Smooth muscle cell of trachea (primary cell): Measurements from ENCODE around the gene P2RX5. TPM values are rescaled to one million over a fixed set of nuclear protein-coding genes. Genes with fewer than 3 reads are reported as not detected.

Source experiments
- total RNA-seq: library from RNA; depleted of rRNA; stranded (reverse); fragments of >200 nt; gene quantifications from 2 replicates; pipeline ENCODE4 v1.2.1, GENCODE V29; 2014

P2RX5 gene, protein sequence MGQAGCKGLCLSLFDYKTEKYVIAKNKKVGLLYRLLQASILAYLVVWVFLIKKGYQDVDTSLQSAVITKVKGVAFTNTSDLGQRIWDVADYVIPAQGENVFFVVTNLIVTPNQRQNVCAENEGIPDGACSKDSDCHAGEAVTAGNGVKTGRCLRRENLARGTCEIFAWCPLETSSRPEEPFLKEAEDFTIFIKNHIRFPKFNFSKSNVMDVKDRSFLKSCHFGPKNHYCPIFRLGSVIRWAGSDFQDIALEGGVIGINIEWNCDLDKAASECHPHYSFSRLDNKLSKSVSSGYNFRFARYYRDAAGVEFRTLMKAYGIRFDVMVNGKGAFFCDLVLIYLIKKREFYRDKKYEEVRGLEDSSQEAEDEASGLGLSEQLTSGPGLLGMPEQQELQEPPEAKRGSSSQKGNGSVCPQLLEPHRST
- total RNA-seq, result 0.87 and 4.1 TPM in 2 replicates

DNA sequence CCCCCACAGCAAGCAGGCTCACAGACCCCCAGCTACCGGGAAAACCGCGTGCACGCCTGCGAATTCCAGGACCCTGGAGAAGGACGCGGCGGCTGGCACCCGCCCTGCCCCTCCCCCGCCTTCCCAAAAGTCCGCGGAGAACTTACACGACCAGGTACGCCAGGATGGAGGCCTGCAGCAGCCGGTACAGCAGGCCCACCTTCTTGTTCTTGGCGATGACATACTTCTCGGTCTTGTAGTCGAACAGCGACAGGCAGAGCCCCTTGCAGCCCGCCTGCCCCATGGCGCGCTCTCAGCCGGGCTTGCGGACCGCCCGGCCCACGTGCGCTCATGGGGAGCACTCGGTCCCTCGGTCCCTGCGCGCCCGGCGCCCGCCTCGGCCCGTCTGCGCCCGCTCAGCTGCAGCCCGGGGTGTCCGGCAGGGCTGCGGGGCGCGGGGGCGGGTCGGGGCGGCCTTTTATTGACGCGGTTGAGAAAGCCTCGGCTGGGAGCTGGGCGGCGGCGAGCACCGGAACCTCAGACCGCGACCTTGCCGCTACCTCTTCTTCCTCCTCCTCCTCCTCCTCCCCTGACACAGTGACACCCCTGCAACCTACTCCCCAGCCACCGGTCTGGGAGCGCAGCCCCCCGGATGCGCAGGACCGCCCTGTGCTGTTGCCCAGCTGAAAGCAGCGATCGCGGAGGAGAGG lies at the start of gene P2RX5:
P2RX5 (minus strand) TSS at position 433 of the 689 bp plus-strand sequence; CDS start at position 283, 150 bp downstream.

DNA sequence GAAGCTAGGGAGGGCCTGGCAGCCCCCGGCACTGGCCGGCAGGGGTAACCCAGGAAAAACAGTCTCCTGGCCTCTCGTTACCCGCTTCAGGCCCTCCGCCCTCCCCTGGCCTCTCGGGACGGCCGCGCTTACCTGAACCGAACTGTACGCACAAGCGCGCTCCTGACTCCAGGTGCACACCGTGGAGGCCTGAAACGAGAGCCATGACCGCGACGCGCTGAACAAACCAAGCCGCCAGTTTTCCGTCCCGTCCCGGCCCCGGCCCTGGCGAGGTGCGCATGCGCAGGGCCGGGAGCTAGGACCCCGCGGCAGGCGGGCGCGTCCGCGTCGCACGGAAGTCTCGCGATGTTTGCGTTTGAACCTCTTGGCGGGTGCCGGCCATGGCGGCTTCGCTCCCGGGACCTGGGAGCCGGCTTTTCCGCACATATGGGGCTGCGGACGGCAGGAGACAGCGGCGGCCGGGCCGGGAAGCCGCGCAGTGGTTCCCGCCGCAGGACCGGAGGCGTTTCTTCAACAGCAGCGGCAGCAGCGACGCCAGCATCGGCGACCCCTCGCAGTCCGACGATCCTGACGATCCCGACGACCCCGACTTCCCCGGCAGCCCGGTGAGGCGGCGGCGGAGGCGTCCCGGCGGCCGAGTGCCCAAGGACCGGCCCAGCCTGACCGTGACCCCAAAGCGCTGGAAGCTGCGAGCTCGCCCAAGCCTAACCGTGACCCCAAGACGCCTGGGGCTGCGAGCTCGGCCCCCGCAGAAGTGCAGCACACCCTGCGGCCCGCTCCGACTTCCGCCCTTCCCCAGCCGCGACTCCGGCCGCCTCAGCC lies 27.8 kb upstream of the P2RX5 start, which contains the start of gene HASPIN:
HASPIN (plus strand) TSS at position 348 of the 822 bp plus-strand sequence; CDS start at position 381, 33 bp downstream.

DNA sequence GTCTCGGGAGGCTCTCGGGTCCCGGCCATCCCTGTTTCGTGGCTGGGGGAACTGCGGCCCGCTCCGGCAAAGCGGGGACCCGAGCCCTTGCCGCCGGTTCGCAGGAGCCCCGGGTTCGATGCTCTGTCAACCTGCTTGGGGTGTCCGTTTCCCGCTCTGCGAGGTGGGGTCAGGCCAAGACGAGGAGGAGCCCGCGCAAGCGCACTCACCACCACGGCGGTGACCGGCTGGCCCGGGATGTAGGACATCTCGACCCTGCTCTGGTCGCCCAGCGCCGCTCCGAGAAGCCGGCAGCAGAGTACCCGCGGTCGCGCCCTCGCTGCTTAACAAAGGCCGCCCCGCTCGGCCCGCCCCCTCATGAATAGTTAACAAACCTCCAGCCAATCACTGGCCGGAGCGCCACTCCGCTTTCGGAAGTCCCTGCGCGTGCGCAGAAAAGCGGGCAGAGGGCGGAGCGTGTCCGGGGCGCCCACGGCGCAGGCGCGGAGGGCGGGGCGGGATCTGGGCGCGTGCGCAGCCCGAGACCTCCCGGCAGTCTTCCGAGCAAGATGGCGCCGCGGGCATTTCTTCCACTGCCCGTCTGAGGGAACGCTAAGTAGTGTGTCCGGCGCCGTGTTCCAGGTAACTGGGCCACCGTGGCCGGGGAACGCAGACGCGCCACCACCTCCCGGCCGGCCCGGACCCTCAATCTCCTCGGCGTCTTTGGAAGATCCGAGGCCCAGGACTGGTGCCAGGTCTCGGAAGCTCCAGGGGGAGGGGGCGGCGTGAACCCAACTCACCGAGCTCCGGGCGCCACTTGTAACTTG lies 27.5 kb downstream of the P2RX5 start, which contains the start of the genes EMC6 and TAX1BP3:
EMC6 (plus strand) TSS at position 534 of the 806 bp plus-strand sequence. CDS start 335 bp downstream, outside the sequence.
TAX1BP3 (minus strand) TSS at position 300 of the 806 bp plus-strand sequence; CDS start at position 248, 52 bp downstream.

DNA sequence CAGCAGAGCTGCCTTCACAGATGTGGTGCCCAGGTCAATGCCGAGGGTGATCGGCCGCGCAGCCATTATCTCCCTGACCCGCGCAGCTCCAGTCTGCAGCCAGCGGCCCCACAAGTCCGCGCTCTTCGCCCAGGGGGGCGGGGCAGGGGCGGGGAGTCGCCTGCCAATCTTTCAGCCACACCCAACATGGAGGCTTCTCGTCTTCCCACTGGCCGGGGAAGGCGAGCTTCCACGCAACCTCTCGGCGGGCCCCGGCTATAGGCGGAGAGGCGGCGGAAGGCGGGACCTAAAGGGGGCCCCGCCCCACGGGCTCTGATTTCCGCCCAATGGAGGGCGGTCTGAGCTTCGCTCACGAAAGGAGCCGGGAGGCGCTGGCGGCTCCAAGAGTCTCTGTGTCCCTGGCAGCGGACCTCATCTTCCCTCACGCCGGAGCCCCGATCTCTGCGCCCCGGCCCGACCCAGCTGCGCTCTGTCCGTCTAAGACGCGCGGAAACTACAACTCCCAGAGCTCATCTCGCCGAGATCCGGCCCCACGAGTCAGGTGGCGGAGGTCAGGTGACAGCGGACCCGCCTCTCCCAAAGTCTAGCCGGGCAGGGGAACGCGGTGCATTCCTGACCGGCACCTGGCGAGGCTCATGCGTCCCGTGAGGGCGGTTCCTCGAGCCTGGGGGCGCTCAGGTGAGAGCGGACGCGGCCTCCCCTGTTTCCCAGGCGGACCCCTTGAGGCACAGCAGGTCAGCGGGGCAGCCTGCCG lies 59.6 kb downstream of the P2RX5 start, which contains the start of the genes CTNS and SHPK:
CTNS (plus strand) TSS at position 607 of the 754 bp plus-strand sequence. CDS start 3,447 bp downstream, outside the sequence.
SHPK (minus strand) TSS at position 97 of the 754 bp plus-strand sequence; CDS start at position 66, 31 bp downstream.

Other genes starting within 250 kb of the P2RX5 start
- gene SPATA22, start 224.3 kb downstream of the P2RX5 start, total RNA-seq, result 1.2 and 2.5 TPM in 2 replicates
- gene ASPA, start 220.2 kb downstream of the P2RX5 start, total RNA-seq, result 1.2 and 1.8 TPM in 2 replicates
- gene TRPV3, start 138.3 kb downstream of the P2RX5 start, total RNA-seq, result 1.0 and 1.7 TPM in 2 replicates
- 2.0 and 6.6 TPM in 2 replicates for gene TRPV1, start 86.7 kb downstream of the P2RX5 start, total RNA-seq
- gene SHPK, start 59.9 kb downstream of the P2RX5 start, total RNA-seq, result 13.1 and 18.2 TPM in 2 replicates
- gene CTNS, start 59.4 kb downstream of the P2RX5 start, total RNA-seq, result 28.9 and 30.5 TPM in 2 replicates
- gene TAX1BP3, start 27.6 kb downstream of the P2RX5 start, total RNA-seq, result 135 and 166 TPM in 2 replicates
- 12.6 and 14.7 TPM in 2 replicates for gene EMC6, start 27.3 kb downstream of the P2RX5 start, total RNA-seq
- 0.99 and 5.1 TPM in 2 replicates for gene HASPIN, start 27.7 kb upstream of the P2RX5 start, total RNA-seq
- gene ITGAE, start 105.0 kb upstream of the P2RX5 start, total RNA-seq, result 10.1 and 18.9 TPM in 2 replicates
- 16.7 and 32.3 TPM in 2 replicates for gene NCBP3, start 150.1 kb upstream of the P2RX5 start, total RNA-seq
- 4.1 and 8.6 TPM in 2 replicates for gene CAMKK1, start 196.9 kb upstream of the P2RX5 start, total RNA-seq
- not detected in 2 replicates for gene P2RX1, start 220.3 kb upstream of the P2RX5 start, total RNA-seq